ENCODE data around the gene ARL4C.

The ARL4C gene

DNA sequence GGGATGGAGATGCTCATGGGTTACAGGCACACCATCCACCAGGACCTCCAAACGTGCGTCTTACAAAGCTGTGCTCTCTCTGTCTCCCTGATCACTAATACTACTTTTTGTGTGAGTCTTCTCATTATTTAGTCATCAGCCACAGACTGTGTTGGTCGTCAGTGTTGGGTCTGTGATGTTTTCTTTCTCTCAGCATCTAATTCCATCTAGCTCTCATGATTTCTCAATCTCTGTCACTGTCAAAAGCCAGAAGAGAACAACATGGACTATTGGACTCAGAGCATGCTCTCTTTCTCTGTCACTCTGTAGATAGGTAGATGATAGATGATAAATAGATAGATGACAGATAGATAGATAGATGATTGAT is 6.0 kb upstream of the ARL4C start:
- DNase-seq: no peak
- Histone ChIP-seq H3K4me2 (ENCODE audit: low read length) (no peak overlapping the region), H3K4me1 (ENCODE audit: control insufficient read depth, low read depth, low read length) (no peaks in the 10 kb centered on the region), H2AK5ac (ENCODE audit: low read length) (no peak overlapping the region), H3K9ac (ENCODE audit: low read length) (no peak overlapping the region), H3K27ac (ENCODE audit: low read depth, low read length) (no peak overlapping the region), H3K23ac (ENCODE audit: low read length) (no peak overlapping the region), H3K4ac (ENCODE audit: low read depth, low read length) (no peak overlapping the region), H3K4me3 (ENCODE audit: low read length) (no peak overlapping the region), H3K18ac (ENCODE audit: low read length) (no peak overlapping the region), H2BK120ac (ENCODE audit: low read depth, low read length) (no peak overlapping the region), H3K79me2 (ENCODE audit: control insufficient read depth, insufficient read depth, low read length) (no peaks in the 10 kb centered on the region), H4K5ac (ENCODE audit: low read length) (no peak overlapping the region), H3K79me1 (ENCODE audit: low read length) (no peaks in the 10 kb centered on the region), H3K36me3 (ENCODE audit: control insufficient read depth, insufficient read depth, low read length) (no peaks in the 10 kb centered on the region), H2BK15ac (replicated peaks; ENCODE audit: low read depth) (no peak overlapping the region), H3K56ac (ENCODE audit: low read length) (no peak overlapping the region), H4K8ac (ENCODE audit: low read depth, low read length) (no peak overlapping the region), H3K27me3 (ENCODE audit: insufficient read depth, low read length, poor library complexity) (no peaks in the 10 kb centered on the region), H2BK5ac (ENCODE audit: low read length) (no peak overlapping the region)
- no CpG with 5 or more reads among the region's 3 CpGs for WGBS (ENCODE audit: extremely low coverage, insufficient coverage, low lambda C conversion rate)

DNA sequence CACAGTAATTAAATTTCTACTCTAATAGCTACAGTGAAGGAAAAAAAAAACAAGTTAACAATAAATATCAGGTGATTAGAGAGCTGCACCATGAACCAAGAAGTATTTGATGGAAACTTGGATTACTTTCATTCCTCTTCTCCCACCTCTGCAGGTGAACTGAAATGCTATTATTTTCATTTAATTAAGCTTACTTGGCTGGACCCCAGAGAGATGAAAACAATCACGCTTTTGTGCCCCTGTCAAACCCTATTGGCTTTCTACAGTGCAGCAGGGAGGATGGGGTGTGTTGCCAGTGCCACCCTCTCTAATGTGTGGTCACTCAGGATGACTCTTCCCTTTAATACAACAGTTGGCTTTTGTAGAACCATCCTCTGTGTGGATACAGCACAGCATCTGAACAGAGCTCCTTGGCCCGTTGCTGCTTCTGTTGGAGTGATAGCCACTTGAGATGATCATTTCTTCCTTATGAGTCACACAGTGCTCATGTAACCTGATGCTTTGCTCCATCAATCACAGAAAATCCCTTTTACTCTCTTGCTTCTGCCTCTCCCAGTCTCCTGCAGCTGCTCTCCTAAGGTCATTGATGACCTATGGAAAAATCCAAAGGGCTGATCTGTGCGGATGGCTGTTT is 5.5 kb upstream of the ARL4C start:
- no peak overlapping the region for H2BK120ac ChIP-seq (ENCODE audit: low read depth, low read length)
- no peak overlapping the region for H3K27ac ChIP-seq (ENCODE audit: low read depth, low read length)
- no peaks in the 10 kb centered on the region for H3K79me2 ChIP-seq (ENCODE audit: control insufficient read depth, insufficient read depth, low read length)
- H3K4me2 ChIP-seq (ENCODE audit: low read length): no peak overlapping the region
- H2AK5ac ChIP-seq (ENCODE audit: low read length): no peak overlapping the region
- H4K8ac ChIP-seq (ENCODE audit: low read depth, low read length): no peak overlapping the region
- H3K56ac ChIP-seq (ENCODE audit: low read length): no peak overlapping the region
- H3K4ac ChIP-seq (ENCODE audit: low read depth, low read length): no peak overlapping the region
- DNase-seq: peak; percentile 54
- no peak overlapping the region for H3K18ac ChIP-seq (ENCODE audit: low read length)
- H3K23ac ChIP-seq (ENCODE audit: low read length): no peak overlapping the region
- H3K36me3 ChIP-seq (ENCODE audit: control insufficient read depth, insufficient read depth, low read length): no peaks in the 10 kb centered on the region
- no peaks in the 10 kb centered on the region for H3K79me1 ChIP-seq (ENCODE audit: low read length)
- H3K4me1 ChIP-seq (ENCODE audit: control insufficient read depth, low read depth, low read length): no peaks in the 10 kb centered on the region
- no peak overlapping the region for H3K9ac ChIP-seq (ENCODE audit: low read length)
- H2BK15ac ChIP-seq (replicated peaks; ENCODE audit: low read depth): no peak overlapping the region
- no peaks in the 10 kb centered on the region for H3K27me3 ChIP-seq (ENCODE audit: insufficient read depth, low read length, poor library complexity)
- H3K4me3 ChIP-seq (ENCODE audit: low read length): no peak overlapping the region
- H2BK5ac ChIP-seq (ENCODE audit: low read length): no peak overlapping the region
- no CpG with 5 or more reads among the region's 3 CpGs for WGBS (ENCODE audit: extremely low coverage, insufficient coverage, low lambda C conversion rate)
- H4K5ac ChIP-seq (ENCODE audit: low read length): no peak overlapping the region

DNA sequence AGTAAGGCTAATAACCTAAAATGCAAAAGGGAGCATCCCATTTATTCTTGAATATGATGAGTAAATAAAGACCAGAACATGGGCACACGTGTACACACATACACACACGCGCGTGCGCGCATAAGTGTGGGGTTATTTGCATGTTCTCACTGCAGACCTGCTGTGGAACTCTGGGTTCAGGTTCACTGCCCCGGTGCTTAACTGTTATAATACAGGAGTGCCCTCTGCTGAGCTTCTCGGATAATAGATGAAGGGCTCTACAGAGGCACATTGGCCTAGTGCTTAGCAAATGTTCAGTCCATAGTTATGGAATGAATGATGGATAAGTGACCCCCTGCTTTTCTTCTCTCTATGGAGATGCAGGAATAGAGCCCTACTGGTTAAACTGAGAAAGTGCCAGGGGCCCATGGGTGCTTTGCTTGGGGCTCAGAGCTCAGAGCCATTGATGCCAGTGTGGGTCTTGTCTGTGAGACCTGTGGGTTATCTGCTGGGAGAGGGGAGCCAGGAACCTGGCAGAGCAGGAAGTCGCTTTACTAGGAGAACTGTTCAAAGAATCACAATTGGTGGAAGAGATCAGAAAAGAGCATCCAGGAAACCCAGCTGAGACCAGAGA is 3.6 kb upstream of the ARL4C start:
- Histone ChIP-seq H4K8ac (ENCODE audit: low read depth, low read length) (no peak overlapping the region), H2BK120ac (ENCODE audit: low read depth, low read length) (no peak overlapping the region), H3K56ac (ENCODE audit: low read length) (no peak overlapping the region)

DNA sequence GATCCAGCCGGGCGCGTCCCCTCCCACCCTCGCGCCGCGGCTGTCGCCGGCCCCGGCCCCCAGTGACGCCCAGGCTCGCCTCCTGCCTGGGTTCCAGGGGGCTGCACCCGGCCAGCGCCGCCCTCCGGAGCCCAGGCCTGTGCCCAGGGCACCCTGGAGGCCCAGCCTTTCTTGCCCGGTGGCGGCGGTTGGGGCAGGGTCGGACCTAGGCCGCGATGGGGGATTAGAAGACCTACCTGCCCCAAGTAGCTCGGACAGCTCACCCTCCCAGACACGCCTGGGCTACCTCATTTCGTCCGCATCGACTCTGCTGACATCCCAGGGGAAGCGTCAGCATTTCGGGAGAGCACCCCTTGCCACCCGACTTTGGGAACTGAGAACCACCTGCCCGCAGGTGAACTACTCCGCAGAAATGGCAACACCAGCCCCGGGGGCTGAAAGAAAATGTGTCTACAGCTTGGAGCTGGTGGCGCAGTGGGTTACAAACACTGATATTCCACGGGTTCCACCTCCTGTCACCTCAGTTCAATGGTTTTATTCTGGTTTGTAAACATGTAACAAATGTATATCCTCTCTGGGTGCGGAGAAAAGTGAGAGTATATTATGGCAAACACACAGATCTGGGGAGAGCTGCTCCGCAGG is 834 bp upstream of the ARL4C start:
- no peak for DNase-seq
- Histone ChIP-seq H3K4me1 (ENCODE audit: control insufficient read depth, low read depth, low read length) (no peaks in the 10 kb centered on the region), H3K27ac (ENCODE audit: low read depth, low read length) (no peak overlapping the region), H4K5ac (ENCODE audit: low read length) (no peak overlapping the region), H3K23ac (ENCODE audit: low read length) (peak overlapping the region; percentile 6), H2AK5ac (ENCODE audit: low read length) (no peak overlapping the region), H2BK15ac (replicated peaks; ENCODE audit: low read depth) (no peak overlapping the region), H3K4me3 (ENCODE audit: low read length) (no peak overlapping the region), H3K27me3 (ENCODE audit: insufficient read depth, low read length, poor library complexity) (no peaks in the 10 kb centered on the region), H4K8ac (ENCODE audit: low read depth, low read length) (no peak overlapping the region), H3K36me3 (ENCODE audit: control insufficient read depth, insufficient read depth, low read length) (no peaks in the 10 kb centered on the region), H3K56ac (ENCODE audit: low read length) (peak overlapping the region; percentile 95), H3K79me2 (ENCODE audit: control insufficient read depth, insufficient read depth, low read length) (peaks cover 11% of the 10 kb centered on the region), H3K79me1 (ENCODE audit: low read length) (peaks cover 7% of the 10 kb centered on the region), H3K9ac (ENCODE audit: low read length) (peak overlapping the region; percentile 89), H2BK120ac (ENCODE audit: low read depth, low read length) (no peak overlapping the region), H3K18ac (ENCODE audit: low read length) (peak overlapping the region; percentile 93), H3K4me2 (ENCODE audit: low read length) (peak overlapping the region; percentile 73), H2BK5ac (ENCODE audit: low read length) (no peak overlapping the region), H3K4ac (ENCODE audit: low read depth, low read length) (peak overlapping the region; percentile 95)
- WGBS (ENCODE audit: extremely low coverage, insufficient coverage, low lambda C conversion rate): no CpG with 5 or more reads among the region's 37 CpGs

More for the DNA sequence above, 3.6 kb upstream of the ARL4C start:
- no peak overlapping the region for H3K4me3 ChIP-seq (ENCODE audit: low read length)
- no peak overlapping the region for H2BK15ac ChIP-seq (replicated peaks; ENCODE audit: low read depth)
- no CpG with 5 or more reads among the region's 9 CpGs for WGBS (ENCODE audit: extremely low coverage, insufficient coverage, low lambda C conversion rate)
- peak; percentile 72 for DNase-seq
- H2AK5ac ChIP-seq (ENCODE audit: low read length): no peak overlapping the region
- H4K5ac ChIP-seq (ENCODE audit: low read length): no peak overlapping the region
- no peaks in the 10 kb centered on the region for H3K36me3 ChIP-seq (ENCODE audit: control insufficient read depth, insufficient read depth, low read length)
- no peak overlapping the region for H2BK5ac ChIP-seq (ENCODE audit: low read length)
- H3K18ac ChIP-seq (ENCODE audit: low read length): no peak overlapping the region
- no peak overlapping the region for H3K4ac ChIP-seq (ENCODE audit: low read depth, low read length)
- peaks cover 4% of the 10 kb centered on the region for H3K79me1 ChIP-seq (ENCODE audit: low read length)
- no peak overlapping the region for H3K27ac ChIP-seq (ENCODE audit: low read depth, low read length)
- no peak overlapping the region for H3K9ac ChIP-seq (ENCODE audit: low read length)
- no peaks in the 10 kb centered on the region for H3K27me3 ChIP-seq (ENCODE audit: insufficient read depth, low read length, poor library complexity)
- H3K79me2 ChIP-seq (ENCODE audit: control insufficient read depth, insufficient read depth, low read length): peaks cover 3% of the 10 kb centered on the region
- H3K4me1 ChIP-seq (ENCODE audit: control insufficient read depth, low read depth, low read length): no peaks in the 10 kb centered on the region
- H3K23ac ChIP-seq (ENCODE audit: low read length): no peak overlapping the region
- no peak overlapping the region for H3K4me2 ChIP-seq (ENCODE audit: low read length)

DNA sequence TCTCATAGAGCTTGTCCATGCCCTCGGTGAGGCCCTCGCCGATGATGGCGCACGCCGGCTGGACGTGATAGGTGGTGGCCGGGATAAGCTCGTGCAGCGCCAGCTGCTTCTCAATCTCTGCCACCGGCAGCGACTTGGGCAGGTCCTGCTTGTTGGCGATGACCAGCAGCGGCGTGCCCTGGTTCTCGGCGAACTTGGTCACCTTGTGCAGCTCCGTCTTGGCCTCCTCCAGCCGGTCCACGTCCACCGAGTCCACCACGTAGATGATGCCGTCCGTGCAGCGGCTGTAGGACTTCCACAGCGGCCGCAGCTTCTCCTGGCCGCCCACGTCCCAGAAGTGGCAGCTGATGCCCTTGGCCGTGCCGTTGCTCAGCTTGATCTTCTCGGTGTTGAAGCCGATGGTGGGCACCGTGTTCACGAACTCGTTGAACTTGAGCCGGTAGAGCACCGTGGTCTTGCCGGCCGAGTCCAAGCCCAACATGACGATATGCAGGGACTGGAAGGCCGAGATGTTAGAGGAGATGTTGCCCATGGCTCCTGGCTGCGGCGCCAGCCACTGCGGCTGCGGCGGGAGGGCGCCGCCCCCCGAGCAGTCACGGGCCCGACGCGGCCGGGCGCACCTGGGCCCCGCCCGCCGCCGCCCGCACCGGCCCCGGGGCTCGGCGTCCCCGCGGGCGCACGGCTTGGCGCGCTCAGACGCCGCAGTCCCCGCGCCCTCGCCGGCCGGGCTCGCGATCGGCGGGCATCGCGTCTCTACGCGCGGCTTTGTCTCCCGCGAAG is 636 bp downstream of the ARL4C start:
- Histone ChIP-seq H3K4me1 (ENCODE audit: control insufficient read depth, low read depth, low read length) (no peaks in the 10 kb centered on the region), H3K79me1 (ENCODE audit: low read length) (peaks cover 11% of the 10 kb centered on the region), H4K5ac (ENCODE audit: low read length) (no peak overlapping the region), H2BK120ac (ENCODE audit: low read depth, low read length) (no peak overlapping the region), H3K27ac (ENCODE audit: low read depth, low read length) (no peak overlapping the region), H3K27me3 (ENCODE audit: insufficient read depth, low read length, poor library complexity) (no peaks in the 10 kb centered on the region), H3K9ac (ENCODE audit: low read length) (peak overlapping the region; percentile 72), H3K4ac (ENCODE audit: low read depth, low read length) (no peak overlapping the region), H3K79me2 (ENCODE audit: control insufficient read depth, insufficient read depth, low read length) (peaks cover 11% of the 10 kb centered on the region), H2BK5ac (ENCODE audit: low read length) (no peak overlapping the region), H4K8ac (ENCODE audit: low read depth, low read length) (no peak overlapping the region), H2BK15ac (replicated peaks; ENCODE audit: low read depth) (no peak overlapping the region), H3K36me3 (ENCODE audit: control insufficient read depth, insufficient read depth, low read length) (no peaks in the 10 kb centered on the region), H3K4me2 (ENCODE audit: low read length) (peak overlapping the region; percentile 99), H3K18ac (ENCODE audit: low read length) (no peak overlapping the region), H3K56ac (ENCODE audit: low read length) (peak overlapping the region; percentile 87), H3K4me3 (ENCODE audit: low read length) (peak overlapping the region; percentile 54), H3K23ac (ENCODE audit: low read length) (peak overlapping the region; percentile 95), H2AK5ac (ENCODE audit: low read length) (no peak overlapping the region)
- no CpG with 5 or more reads among the region's 89 CpGs for WGBS (ENCODE audit: extremely low coverage, insufficient coverage, low lambda C conversion rate)
- DNase-seq: peak; percentile 47

Measured in mesendoderm (in vitro differentiated cells).